CD4-positive, alpha-beta T cell (primary cell): Measurements from ENCODE around the gene TMED8. TPM values are rescaled to one million over a fixed set of nuclear protein-coding genes. Genes with fewer than 3 reads are reported as not detected.

Experiments used
- ATAC-seq: fragments of 200-7000 bp; cut with Tn5 transposase; one replicate; pipeline ENCODE4 v1.10.0; 2022; ENCODE audit warnings: mild to moderate bottlenecking; ENCODE audit not compliant: poor library complexity
- CTCF ChIA-PET: fragments of 350-600 bp; sonication (Branson Sonifier 250); formaldehyde crosslinking; loops from one replicate; lab custom pipeline; 2021; ENCODE audit warnings: antibody characterized with exemption, inconsistent platforms; lab: Charles Lee
- POLR2A ChIA-PET: fragments of 350-600 bp; sonication (Branson Sonifier 250); formaldehyde crosslinking; loops from one replicate; lab custom pipeline; 2021; ENCODE audit warnings: antibody characterized with exemption, inconsistent platforms; lab: Charles Lee
- DNase-seq, 14 experiments: peaks; one replicate each; pipeline ENCODE4 v3.0.0-alpha.2; 2013 to 2020; ENCODE audit warnings: mixed read lengths in 2 of 14
- H3K27ac ChIP-seq, 2 donors: one replicate each; pipeline versions ENCODE4 v1.5.1 to v1.7.0; 2013; ENCODE audit warnings: low read length in 2 of 2, low read depth in 1 of 2, mild to moderate bottlenecking in 1 of 2
- H3K27me3 ChIP-seq, 2 experiments: 1 replicate in 1 of 2; 2 replicates in 1 of 2; pipeline versions ENCODE4 v1.6.1 to v1.7.0; 2013; ENCODE audit warnings: low read length in 2 of 2, control low read depth in 1 of 2, mild to moderate bottlenecking in 1 of 2, moderate library complexity in 1 of 2; ENCODE audit not compliant: insufficient read depth in 2 of 2, control insufficient read depth in 1 of 2
- H3K36me3 ChIP-seq: one replicate; pipeline ENCODE4 v1.6.1; 2013; ENCODE audit warnings: low read length, control low read depth; ENCODE audit not compliant: insufficient read depth
- H3K4me1 ChIP-seq: one replicate; pipeline ENCODE4 v1.6.1; 2013; ENCODE audit warnings: low read length, control low read depth; ENCODE audit not compliant: insufficient read depth
- H3K4me3 ChIP-seq: one replicate; pipeline ENCODE4 v1.5.1; 2013; ENCODE audit warnings: mild to moderate bottlenecking, low read length, moderate library complexity
- H3K9me3 ChIP-seq, 2 experiments: 1 replicate in 1 of 2; 2 replicates in 1 of 2; pipeline versions ENCODE4 v1.6.1 to v1.7.0; 2013; ENCODE audit warnings: low read length in 2 of 2, mild to moderate bottlenecking in 2 of 2, control low read depth in 1 of 2, moderate library complexity in 1 of 2; ENCODE audit not compliant: control insufficient read depth in 1 of 2, insufficient read depth in 1 of 2
- H3K27ac Mint-ChIP-seq: one replicate; pipeline ENCODE4 v1.8.0; 2020; ENCODE audit warnings: mixed read lengths
- H3K27me3 Mint-ChIP-seq: one replicate; pipeline ENCODE4 v1.8.0; 2021; ENCODE audit warnings: mixed read lengths
- H3K36me3 Mint-ChIP-seq: one replicate; pipeline ENCODE4 v1.8.0; 2021; ENCODE audit warnings: low read depth, mixed read lengths
- H3K4me1 Mint-ChIP-seq: one replicate; pipeline ENCODE4 v1.8.0; 2021; ENCODE audit warnings: low read depth, mixed read lengths
- H3K4me3 Mint-ChIP-seq: one replicate; pipeline ENCODE4 v1.8.0; 2020; ENCODE audit warnings: mild to moderate bottlenecking, mixed read lengths
- H3K9me3 Mint-ChIP-seq: one replicate; pipeline ENCODE4 v1.8.0; 2020; ENCODE audit warnings: mixed read lengths
- CTCF ChIP-seq: fragments of 200-600 bp; IDR thresholded peaks from one replicate; pipeline ENCODE4 v1.8.0; 2022; ENCODE audit warnings: antibody characterized with exemption, mild to moderate bottlenecking
- intact Hi-C, 2 experiments: fragments of 100-400 bp; cut with DNase I in 1 of 2; cut with micrococcal nuclease in 1 of 2; formaldehyde crosslinking; loops; one replicate each; pipeline versions ENCODE4 v1.15.1 to v1.9.0; 2023 to 2025; cut with DNase I, micrococcal nuclease
- total RNA-seq, 174 experiments: library from RNA in 2 of 174; stranded (reverse) in 2 of 174; gene quantifications; one replicate each; pipeline ENCODE4 v1.2.3 and lab custom pipeline; 2021 to 2026

Gene TMED8
- total RNA-seq, 2 experiments from 2014 or later = 4.9 to 5.1 TPM

GRCh38 chr14:77409131-77409533 is 32.2 kb upstream of the TMED8 start:
- peaks cover 4% of the 10 kb centered on the region for H3K4me1 ChIP-seq
- ATAC-seq (no peak), DNase-seq (peak in 2 of 14 experiments; percentile 15 to 20)
- Mint-ChIP-seq H3K9me3 (no peaks in the 10 kb centered on the region), H3K27ac (no peak overlapping the region), H3K27me3 (no peaks in the 10 kb centered on the region), H3K36me3 (no peaks in the 10 kb centered on the region), H3K4me1 (peaks cover 17% of the 10 kb centered on the region), H3K4me3 (no peak overlapping the region)
- no peaks in the 10 kb centered on the region for H3K27me3 ChIP-seq
- H3K27ac ChIP-seq = no peak overlapping the region
- intact Hi-C loops = no loop called here
- POLR2A ChIA-PET = no interaction called here
- no peak overlapping the region for H3K4me3 ChIP-seq
- CTCF ChIA-PET = interaction anchor here (0.7 kb wide), 1 partner anchor 43 kb away, joined by 3 read pairs; no protein-coding TSS in a partner anchor
- TF ChIP-seq CTCF = no peak
- H3K9me3 ChIP-seq = no peaks in the 10 kb centered on the region
- no peaks in the 10 kb centered on the region for H3K36me3 ChIP-seq

GRCh38 chr14:77407158-77407557 is 30.3 kb upstream of the TMED8 start:
- H3K36me3 Mint-ChIP-seq = no peaks in the 10 kb centered on the region
- POLR2A ChIA-PET = no interaction called here
- Histone ChIP-seq H3K27me3 (no peaks in the 10 kb centered on the region), H3K4me1 (peaks cover 4% of the 10 kb centered on the region), H3K4me3 (no peak overlapping the region), H3K36me3 (no peaks in the 10 kb centered on the region), H3K27ac (no peak overlapping the region), H3K9me3 (no peaks in the 10 kb centered on the region)
- DNase-seq (no peak), ATAC-seq (no peak)
- intact Hi-C loops = no loop called here
- H3K9me3 Mint-ChIP-seq = no peaks in the 10 kb centered on the region
- H3K4me3 Mint-ChIP-seq = no peak overlapping the region
- CTCF ChIA-PET = no interaction called here
- H3K27me3 Mint-ChIP-seq = no peaks in the 10 kb centered on the region
- no peak overlapping the region for H3K27ac Mint-ChIP-seq
- H3K4me1 Mint-ChIP-seq = peaks cover 17% of the 10 kb centered on the region
- TF ChIP-seq CTCF = no peak

- intact Hi-C loops = no loop called here
- H3K27ac Mint-ChIP-seq = no peak overlapping the region
- H3K4me1 Mint-ChIP-seq = peaks cover 17% of the 10 kb centered on the region
- ChIA-PET CTCF (no interaction called here), POLR2A (no interaction called here)
- Histone ChIP-seq H3K27me3 (no peaks in the 10 kb centered on the region), H3K4me1 (peaks cover 4% of the 10 kb centered on the region), H3K27ac (no peak overlapping the region), H3K9me3 (no peaks in the 10 kb centered on the region), H3K36me3 (no peaks in the 10 kb centered on the region), H3K4me3 (no peak overlapping the region)
- ATAC-seq = no peak
- no peak for DNase-seq
- H3K4me3 Mint-ChIP-seq = no peak overlapping the region
- H3K9me3 Mint-ChIP-seq = no peaks in the 10 kb centered on the region
- H3K27me3 Mint-ChIP-seq = no peaks in the 10 kb centered on the region
- H3K36me3 Mint-ChIP-seq = no peaks in the 10 kb centered on the region
- TF ChIP-seq CTCF = no peak
These were observed 29.8 kb upstream of the TMED8 start for GRCh38 chr14:77406718-77407117.
